NCI-H446 (cell line): ENCODE measurements around the gene MFF.
"Not testable (repeated sequence)": the region's sequence is repeated elsewhere in the genome, so short reads cannot be mapped to it uniquely, and the experiment has no call there.

Source experiments
- DNase-seq, 2 experiments: peaks; one replicate each; lab custom pipeline; 2025; lab: John Stamatoyannopoulos, UW

MFF gene

DNA sequence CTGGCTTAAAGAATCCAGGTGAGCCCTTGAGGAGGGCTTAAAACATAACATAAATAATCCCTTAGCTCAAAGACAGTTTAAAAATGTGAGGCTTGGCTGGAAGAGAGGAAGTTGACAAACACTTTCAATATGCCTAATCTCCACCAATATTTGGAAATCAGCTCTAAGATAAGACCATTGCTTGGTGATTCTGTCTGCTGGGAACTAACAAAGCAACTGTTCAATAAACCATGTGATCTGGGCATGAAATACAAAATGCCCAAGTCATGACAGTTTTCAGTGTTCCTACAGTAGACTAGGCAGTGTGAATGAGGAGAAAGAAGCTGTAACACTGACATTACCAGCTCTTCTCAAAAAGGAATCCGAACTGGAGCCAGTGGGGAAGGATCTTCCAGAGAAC lies 10.7 kb downstream of the MFF start:
- no peak for DNase-seq

DNA sequence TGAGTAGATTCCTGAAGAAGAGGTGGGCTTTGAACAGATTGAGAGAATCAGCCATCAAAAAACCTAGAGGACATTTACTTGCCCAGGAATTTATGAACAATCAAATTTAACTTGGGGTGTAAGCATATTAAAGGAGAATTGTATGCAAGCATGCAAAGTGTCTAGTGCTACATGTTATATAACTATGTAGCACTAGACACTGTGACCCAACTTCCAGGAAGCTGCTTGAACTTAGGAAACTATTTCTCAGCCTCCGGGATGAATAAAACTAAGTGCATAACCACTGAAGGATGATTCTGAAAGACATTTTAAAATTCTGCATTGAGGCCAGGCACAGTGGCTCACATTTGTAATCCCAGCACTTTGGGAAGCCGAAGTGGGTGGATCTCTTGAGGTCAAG lies 12.4 kb downstream of the MFF start:
- DNase-seq: no peak

DNA sequence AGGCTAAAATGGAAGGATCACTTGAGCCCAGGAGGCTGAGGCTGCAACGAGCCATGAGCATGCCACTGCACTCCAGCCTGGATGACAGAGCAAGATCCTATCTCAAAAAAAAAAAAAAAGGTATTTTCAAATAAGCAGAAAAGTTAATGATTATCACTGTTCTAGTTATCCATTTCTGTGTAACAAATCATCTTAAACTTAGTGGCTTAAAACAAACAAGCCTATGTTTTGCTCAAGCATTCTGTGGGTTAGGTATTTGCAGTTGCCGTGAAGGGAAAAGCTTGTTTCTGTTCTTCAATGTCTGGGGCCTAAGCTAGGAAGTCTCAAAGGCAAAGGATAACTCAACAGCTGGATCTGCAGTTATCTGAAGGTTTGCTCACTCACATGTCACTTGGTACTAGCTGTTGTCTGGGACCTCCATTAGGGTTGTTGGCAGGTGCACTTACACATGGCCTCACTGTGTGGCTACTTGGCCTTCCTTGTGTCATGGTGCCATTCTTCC lies 14.1 kb downstream of the MFF start:
- DNase-seq: no peak

DNA sequence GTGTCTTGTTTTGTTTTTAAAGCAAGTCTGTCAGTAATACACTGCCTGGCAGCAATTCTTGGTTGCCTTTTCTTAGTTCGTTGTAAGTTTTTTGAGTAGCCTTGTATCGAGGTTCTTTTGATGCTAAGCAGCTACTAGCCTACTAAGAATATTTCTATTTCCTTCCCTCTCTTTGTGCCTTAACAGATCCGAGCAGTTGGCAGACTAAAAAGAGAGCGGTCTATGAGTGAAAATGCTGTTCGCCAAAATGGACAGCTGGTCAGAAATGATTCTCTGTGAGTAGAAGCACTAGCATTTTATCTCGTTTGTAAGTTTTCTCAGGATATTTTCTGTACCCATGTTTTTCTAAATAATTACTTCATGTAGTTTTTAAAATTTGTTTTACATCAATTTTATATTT lies 15.1 kb downstream of the MFF start:
- peak in 1 of 2 experiments; percentile 9 for DNase-seq

DNA sequence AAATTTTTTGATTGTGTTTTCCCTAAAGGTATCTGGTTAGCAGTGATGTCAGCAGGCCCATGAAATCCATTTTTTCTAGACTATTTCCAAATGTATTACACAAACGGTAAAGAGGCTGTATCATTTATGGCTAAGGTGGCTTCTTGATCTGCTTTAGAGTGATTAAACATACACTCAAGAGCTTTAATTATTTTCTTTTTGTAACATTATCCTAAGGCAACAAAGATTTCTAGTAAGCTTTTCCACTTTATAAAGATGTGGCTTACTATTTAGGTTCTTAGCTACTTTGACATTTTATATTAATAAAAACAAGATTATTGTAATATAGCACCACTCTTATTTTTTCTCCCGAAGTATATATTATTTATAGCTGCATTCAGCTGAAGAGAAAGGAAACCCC lies 16.5 kb downstream of the MFF start:
- DNase-seq: no peak

DNA sequence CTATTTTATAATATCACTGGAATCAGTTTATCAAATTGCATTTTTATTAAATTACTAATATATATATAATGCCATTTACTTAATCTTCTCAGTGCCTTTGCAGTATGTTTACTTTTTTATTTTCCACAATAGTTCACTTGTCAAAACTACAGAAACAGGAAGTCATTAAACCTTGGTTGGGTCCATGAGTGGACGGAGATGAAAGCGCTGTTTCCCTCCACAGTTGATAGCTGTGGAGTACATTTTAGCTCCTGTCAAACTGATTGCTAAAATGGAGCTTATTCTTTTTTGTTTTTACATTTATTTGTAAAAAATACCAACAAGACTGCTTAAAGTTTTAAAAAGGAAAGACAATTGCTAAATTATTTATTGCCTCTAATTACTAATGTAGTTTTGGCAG lies 19.2 kb downstream of the MFF start:
- DNase-seq: no peak

DNA sequence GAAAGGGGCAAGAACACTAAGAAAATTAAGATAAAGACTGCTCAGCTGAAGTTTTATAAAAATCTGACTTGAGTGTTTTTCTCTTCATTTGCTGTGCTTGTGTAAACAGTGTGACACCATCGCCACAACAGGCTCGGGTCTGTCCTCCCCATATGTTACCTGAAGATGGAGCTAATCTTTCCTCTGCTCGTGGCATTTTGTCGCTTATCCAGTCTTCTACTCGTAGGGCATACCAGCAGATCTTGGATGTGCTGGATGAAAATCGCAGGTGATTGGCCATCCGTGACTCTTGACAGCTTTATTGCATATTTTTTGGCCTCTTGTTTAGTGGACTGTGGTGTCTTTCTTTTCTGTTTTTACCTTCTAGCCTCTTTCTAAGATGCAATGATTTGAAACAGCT lies 22.1 kb downstream of the MFF start:
- no peak for DNase-seq

DNA sequence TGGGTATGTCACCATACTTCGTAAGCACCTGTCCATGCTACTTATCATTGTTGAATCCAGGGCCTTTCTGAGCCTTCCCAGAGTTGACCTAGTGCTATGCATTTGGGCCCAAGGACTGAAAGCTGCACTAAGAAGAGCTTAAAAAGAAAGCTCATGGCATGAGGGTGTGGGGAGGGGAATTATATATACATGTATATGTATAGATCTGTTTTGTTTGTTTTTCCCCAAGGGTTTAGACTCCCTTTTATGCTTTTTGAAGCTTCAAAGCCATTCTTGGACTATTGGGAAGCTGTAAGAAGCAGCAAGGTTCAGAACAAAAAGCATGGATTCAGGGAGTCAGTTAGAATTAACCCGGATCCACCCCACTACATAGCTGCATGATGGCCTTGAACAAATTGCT lies 23.3 kb downstream of the MFF start:
- no peak for DNase-seq

DNA sequence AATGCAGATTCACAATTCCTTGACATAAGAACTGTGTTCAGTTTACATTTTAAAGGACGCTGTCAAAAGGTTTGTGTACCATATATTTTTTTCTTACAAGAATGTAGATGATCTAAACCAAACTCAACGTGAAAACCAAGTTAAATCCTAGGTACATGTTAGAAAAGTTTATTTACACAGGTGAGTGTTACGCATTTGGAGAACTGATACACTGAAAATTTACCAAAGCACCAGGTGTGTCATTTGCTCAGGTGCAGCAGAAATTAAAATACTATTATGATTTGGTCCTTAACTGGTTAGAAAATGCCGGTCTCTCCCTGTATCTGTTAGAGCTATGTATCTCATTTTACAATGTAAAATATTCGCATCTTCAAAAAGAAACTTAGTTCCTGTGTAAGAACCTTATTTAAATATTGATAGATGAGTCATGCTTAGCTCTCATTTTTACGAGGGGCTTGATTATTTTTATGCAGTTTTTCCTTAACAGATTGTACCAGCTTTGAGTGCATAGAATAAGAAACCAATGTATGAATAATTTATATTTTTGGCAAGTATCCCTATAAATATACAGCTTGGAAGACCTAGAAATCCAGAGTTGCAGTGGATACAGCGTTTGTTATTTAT lies 25.1 kb downstream of the MFF start:
- peak in 1 of 2 experiments; percentile 3 for DNase-seq

DNA sequence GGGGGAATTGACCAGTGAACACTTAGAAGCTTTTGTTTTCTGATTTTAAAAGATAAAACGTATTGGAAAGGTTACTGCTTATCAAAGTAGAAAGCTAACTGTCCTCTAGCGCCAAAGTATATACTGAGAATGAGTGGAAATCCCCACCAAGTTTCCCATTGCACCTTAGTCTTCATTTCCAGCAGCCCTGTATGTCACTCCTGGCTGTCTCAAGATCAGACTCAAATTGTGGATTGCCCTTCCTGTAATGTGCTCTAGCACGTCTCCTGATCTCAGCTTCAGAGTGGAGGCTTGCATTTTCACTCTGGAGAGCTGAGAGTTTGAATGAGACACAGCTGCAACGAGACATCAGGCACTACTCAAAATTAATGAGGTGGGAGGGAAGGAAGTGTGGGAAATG lies 26.6 kb downstream of the MFF start:
- DNase-seq: no peak

DNA sequence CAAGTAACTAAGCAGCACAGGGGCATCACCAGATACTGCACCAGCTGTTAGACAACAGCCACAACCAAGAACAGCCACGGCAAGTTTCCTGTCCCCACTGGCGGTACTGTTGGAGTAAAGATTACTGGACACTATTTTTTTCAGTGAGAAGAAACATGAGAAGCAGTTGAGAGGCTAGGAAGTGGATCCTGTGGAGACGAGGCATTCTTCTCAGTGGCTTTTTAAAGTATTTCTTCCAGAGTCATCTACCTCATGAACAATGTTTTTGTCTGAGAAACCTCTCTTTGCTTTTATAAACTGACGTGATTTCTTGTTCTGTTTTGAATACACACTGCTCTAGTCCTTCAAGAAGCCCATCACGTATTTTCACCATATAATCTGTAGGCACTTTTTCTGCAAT lies 35.3 kb downstream of the MFF start:
- no peak for DNase-seq

DNA sequence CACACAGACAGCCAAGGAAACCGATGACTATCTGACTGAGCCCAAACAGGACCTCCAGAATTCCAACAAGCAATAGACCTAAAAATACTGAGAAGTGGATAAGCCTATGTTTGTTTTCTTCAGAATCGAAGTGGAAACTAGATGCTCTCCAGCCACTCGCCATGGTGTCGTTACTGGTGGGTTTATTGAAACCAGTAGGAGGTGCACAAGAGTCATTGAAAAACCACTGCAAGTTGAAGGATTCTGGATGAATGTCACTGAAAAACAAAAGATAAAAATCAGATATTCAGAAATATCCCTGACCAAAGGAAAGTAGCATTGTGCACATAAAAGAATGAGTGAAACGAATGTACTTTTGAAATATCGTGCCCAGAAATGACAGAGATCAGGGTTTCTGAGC lies 38.7 kb downstream of the MFF start:
- DNase-seq: no peak

DNA sequence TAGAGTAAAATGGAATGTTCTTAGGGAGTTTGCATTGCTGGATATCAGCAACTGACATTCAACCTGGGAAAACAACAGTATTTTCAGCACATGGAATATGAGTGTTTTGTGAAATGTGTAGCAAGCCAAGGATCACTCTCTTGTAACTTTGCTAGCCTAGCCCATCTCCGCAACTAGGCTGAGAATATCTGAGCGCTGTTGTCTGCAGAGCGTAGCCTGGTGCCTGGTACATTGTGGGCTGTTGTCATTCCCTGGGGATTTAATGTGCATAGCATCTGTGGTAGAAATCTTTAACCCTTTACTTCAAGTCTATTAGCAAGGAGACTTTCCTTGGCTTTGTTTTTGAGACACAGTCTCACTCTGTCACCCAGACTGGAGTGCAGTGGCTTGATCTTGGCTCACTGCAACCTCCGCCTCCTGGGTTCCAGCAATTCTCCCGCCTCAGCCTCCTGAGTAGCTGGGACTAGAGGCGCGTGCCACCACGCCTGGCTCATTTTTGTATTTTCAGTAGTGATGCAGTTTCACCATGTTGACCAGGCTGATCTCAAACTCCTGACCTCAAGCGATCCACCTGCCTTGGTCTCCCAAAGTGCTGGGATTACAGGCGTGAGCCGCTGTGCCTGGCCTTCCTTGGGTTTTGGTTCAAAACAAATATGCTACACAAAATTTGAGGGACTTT lies 39.7 kb downstream of the MFF start:
- not testable (repeated sequence) for DNase-seq

DNA sequence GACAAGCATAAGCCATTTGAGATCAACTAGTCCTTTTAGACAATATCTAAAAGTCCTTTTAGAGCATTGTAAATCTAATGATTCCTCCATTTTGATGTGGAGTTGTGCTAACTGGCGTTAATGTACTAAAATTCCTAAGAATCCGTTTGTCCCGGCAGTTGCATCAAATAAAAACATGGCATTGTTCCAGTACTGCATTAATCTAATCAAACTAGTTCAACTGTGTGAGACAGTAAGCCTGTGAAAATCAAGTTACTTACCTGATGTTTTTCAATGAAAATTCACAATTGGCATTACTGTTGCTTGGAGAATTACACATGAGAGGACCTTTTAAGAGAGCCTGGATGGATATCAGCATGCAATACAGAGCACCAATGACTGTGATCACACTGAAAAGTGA lies 40.8 kb downstream of the MFF start:
- DNase-seq: no peak

DNA sequence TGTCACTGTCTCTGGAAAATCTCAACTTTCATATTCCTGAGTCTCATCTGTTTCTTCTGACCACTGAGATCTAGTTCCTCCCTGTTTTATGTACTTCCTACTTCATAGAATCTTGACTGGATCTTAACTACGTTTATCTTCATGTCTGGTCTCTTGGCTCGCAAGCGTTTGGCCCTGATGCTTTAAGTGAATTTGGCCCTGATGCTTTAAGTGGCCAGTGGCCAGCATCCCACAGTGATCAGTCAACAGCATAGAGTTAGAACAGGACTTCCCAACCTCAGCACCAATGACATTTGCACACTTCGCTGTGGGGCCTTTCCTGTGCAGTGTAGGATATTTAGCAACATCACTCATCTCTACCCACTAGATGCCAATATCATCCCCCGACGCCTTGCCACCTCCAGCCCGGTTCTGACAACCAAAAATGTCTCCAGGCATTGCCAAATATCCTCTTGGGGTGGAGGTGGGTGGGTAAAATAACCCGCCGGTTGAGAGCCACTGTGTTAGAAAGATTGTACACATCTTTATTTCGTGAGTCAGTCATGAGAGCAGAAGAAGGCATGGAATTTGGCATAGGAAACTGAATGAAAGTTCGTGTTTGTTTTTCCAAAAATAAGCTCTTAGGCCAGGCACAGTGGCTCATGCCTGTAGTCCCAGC lies 41.8 kb downstream of the MFF start:
- DNase-seq: peak in 1 of 2 experiments; percentile 68

DNA sequence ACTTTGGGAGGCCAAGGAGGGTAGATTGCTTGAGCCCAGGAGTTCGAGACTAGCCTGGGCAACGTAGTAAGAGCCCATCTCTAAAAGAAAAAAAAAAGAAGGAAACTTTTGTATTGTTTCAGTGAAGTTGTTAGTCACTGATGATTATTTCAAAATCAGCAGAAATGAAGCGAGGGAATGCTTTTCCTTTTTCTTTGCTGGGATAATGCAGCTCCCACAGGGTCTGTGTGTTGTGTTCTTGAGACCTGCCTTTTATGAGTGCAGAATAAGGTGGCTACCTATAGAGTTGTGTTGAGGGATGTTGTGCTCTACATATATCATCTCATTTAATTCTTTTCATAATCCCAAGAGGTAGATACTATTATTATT lies 42.4 kb downstream of the MFF start:
- DNase-seq: no peak

DNA sequence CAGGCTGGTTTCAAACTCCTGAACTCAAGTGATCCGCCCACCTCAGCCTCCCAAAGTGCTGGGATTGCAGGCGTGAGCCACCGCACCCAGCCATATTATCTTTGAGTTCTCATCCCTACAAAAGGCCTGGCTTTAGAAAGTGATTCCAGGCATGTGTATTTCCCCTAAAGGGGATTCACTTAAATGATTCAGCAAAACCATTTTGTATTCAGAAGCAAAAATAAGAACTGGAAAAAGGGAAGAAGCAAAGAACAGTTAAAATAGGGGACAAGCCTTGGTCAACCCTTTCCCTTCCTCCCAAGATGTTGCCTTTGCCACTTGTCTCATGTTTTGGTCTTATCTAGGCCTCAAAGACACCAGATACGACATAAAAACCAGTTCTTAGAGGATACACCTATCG lies 43.5 kb downstream of the MFF start:
- DNase-seq: no peak

DNA sequence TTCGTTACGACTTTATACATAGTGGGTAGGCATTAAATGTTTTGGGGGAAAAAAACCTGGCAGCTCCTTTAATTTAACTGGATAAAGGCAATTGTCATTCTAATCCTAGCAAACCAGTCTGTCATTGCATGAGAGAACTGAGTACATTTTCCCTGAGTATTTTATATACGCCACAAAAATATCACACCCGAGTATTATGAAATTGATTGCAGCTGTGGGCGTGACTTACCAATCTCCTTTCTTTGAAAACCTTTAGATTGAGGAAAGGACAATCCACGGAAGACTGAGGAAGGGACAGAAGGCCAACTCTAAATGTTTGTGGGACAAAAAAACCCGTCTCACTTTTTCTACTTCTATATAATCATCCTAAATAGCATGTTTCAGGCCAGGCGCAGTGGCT lies 45.0 kb downstream of the MFF start:
- DNase-seq: no peak

DNA sequence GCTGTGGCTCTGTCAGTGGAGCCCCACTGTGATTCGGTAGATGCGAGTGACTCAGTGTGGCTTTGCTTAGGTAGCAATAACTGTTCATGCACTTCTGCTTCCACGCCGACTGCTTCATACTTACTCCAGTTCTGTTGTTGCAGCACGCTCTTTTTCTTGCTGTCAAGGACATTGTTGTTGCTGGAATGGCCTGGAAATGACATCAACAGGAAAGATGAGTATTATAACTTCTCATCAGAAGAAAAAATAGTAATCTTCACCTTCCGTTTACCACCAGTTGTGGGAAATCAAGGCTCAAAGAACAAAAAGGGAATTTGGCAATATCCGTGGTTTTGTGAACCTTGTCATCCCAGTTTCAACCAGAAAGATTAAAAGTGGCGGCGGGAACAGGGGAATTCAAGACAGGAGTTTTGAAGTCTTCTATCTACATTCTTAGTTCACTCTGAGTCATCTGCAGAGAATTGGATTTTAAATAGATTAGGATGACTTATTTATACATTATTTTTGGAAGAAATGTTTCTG lies 45.8 kb downstream of the MFF start:
- no peak for DNase-seq

DNA sequence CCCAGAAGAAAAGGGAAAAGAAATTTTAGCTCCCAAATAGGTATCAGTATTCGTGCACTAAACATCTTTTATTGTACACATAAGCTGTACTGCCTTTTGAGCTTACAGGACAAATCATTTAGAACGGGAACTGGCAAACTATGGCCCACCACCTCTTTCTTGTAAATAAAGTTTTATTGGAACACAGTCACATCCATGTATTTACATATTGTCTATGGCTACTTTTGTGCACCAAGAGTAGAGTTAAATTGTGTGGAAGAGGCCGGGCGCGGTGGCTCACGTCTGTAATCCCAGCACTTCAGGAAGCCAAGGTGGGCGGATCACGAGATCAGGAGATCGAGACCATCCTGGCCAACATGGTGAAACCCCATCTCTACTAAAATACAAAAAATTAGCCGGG lies 48.3 kb downstream of the MFF start:
- no peak for DNase-seq

DNA sequence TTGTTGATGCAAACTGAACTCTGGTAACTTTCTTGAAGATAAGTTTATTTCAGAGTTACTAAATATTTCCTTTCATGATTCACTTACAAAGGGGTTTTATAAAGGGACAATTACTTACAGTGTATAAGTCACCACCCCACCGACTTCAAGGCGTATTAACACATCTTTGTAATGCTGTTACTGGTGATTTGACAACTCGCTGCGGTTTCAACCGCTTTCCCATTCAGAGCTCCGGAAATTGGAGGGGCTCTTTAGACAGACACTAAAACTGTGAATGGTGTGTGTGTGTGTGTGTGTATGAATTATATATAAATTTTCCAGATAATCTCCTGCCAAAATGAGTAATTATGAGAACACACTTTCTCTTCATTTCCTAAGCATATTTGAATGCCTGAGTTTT lies 49.1 kb downstream of the MFF start:
- no peak for DNase-seq

DNA sequence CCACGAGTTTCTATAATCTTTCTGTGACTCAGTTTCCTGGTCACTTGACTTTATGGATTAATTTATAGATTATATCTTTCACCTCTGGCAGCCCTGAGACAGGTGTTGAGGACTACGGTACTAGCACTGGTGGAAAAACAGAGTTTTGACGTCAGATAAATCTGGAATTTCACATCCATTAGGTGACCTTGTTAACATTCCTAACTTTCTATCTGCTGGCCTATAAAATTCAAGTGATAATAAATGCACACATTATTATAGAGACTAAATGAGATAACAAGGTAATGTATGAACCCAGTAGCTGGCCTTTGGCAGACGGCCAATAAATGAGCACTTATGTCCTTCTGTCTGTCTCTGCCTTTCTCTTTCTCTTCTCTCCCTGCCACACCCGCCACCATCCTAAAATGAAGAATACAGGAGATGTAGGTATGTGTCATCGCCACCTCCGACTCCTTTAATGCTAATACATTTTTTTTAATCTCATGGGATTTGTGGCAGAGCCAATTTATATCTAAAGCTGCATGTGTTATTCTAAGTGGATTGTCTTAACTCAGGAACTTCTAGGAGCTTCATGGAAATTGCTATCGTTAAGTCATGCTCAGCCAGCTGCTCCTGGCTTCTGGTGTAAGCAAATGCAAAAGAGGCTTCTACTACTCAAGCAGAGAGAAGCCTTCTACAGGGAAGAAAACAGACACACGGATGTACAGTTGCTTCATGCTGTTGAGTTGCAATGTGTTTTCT lies 51.8 kb downstream of the MFF start:
- no peak for DNase-seq
